Caki2 (cell line): ENCODE data around the gene ROCK2. TPM values are rescaled to one million over a fixed set of nuclear protein-coding genes. Genes with fewer than 3 reads are reported as not detected.

ENCODE experiments used
- DNase-seq: peaks from one replicate; pipeline ENCODE4 v3.0.0-alpha.2; 2015; ENCODE audit warnings: low read depth
- in situ Hi-C: cut with HindIII; loops from 2 replicates; pipeline ENCODE4 v1.10.0; 2016; ENCODE audit warnings: low sequenced_read_pairs, low pct_unique_long_range_greater_than_20kb, mixed read lengths
- total RNA-seq: library from RNA; depleted of rRNA; stranded (reverse); fragments of >200 nt; shearing (Covaris generic); gene quantifications from 2 replicates; pipeline ENCODE4 v1.2.3, GENCODE V29; 2014; ENCODE audit warnings: low replicate concordance; rRNA removed

Gene ROCK2
- 7.3 and 8.3 TPM in 2 replicates for total RNA-seq

GRCh38 chr2:11344342-11344955 lies at the start of gene ROCK2:
TSS of gene ROCK2 (minus strand) at chr2:11344636. CDS start at chr2:11344136, 500 bp downstream.
- in situ Hi-C loops = no loop called here
- DNase-seq = peak; percentile 74

DNA sequence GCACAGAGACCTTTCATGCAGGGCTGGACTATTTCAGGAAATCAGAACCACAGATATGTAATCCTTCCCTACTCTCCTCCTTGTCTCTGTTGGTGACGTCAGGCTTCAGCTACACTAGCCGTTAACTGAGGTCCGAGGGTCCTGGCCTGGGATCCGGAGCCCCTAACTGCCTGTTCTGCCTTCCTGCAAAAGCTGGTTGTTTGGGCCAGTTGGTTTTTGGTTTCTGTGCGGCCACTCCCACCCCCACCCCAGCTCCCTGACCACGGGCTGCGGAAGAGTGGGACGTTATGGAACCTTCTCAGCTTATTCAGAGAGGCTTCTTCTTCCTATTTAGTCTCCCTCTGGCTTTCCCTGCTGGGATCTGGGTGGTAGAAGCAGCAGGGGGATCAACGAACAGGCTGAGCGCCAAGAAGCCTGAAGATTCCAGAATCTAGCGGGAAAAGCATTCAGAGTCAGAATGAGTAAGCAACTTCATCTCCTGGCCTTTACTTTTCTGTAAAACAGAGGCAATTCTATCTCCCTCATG lies 49.3 kb upstream of the ROCK2 start:
- no peak for DNase-seq
- in situ Hi-C loops = no loop called here

DNA sequence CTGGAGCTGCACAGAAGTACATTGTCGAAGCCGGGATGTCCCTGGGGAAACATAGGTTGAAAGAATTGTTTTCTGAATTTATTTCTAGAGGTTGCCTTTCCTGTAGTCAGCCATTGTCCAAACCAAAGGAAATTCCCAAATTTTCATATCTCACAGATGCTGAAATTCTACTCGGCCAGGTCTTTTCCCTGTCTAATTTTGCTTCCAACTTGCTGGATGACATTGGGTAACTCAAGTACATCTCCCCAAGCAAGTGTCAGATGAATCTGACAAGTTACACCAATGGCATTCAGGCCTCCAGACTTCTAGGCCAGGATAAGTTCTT lies 47.5 kb upstream of the ROCK2 start:
- in situ Hi-C loops = no loop called here
- no peak for DNase-seq

DNA sequence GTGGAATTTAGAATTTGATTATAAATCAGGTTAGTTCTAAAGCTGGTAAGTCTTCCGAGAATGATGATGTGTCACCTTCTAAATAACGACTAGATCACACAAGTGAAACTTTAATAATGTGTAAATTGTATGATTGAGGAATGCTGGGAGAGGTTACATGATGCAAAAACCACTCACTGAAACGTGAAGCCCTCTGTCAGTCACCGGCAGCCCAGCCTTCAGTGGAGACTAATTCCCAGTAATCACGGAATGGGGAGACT lies 45.9 kb upstream of the ROCK2 start:
- no peak for DNase-seq
- in situ Hi-C loops = no loop called here

DNA sequence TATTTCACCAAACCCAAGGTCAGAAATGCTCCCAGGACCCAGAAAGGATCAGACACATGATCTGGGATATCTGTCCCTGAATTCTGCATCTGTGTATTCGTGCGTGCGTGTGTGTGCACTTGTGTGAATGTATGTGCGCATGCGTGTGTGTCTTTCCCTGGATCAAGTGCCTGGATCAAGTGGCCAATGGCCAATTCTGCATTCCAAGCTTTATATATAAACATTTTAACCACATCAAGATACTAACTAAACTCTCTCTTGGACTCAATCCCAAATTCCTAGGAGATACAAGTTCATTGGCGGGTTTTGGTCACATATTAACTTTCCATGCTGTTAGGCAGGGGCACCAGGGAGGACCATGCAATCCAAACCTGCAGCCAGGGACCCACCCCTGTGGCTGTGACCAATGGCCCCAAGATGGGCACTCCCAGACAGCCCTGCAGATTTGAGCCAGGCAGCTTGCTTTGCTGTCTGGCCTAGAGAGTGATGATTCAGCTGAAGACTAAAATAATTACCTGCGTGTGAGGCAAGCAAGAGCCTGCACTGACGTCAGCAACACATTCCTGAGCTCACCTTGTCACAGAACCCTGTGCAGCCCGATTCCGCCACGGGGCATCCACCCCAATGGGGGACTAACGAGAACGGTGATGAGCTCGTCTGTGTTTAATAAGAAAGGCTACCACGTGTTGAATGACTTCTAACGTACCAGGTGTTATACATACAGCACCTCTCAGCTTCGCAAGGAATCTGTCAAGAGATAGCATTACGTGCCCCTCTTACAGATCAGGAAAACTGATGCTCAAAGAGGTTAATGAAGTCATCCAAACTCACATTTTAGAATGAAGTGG lies 45.3 kb upstream of the ROCK2 start:
- DNase-seq = peak; percentile 100

DNA sequence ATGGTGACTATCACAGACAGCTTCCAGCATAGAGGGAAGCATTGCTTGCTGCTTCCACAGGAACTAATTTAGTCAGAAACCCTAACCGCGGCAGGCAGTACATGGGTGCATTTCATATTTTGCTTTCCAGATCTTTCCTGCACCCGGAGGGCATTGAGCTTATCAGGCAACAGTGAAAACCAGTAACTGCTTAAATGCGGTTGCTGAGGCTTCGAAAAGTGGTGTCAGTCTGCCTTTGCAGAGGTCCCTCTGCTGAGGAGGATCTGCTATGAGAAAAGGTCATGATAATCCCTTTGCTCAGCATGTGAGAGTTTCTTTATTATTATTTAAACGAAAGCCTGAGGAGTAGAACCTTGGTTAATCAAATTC lies 44.6 kb upstream of the ROCK2 start:
- in situ Hi-C loops = no loop called here
- DNase-seq = no peak

More for the DNA sequence above, 45.3 kb upstream of the ROCK2 start:
- in situ Hi-C loops = no loop called here

GRCh38 chr2:11388262-11389051 lies 44.0 kb upstream of the ROCK2 start:
- DNase-seq = no peak
- in situ Hi-C loops = no loop called here

DNA sequence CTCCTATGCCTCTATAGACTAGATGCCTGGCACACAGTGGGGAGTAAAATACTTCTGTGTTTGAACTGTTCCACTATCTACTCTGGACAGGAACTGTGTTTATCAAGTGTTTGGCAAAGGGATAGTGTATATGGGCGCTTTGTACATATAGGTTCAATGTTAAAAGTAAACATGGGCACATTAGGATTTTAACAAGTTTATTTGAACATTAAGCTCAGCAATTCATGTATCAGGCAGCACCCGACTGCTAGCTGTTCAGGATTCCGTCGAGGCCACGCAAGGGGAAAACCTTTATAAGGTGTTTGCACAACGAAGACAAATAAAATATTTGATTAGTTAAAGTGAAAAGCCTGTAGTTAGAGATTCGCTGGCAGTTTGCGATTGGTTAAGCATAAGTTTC lies 43.4 kb upstream of the ROCK2 start:
- no peak for DNase-seq
- in situ Hi-C loops = no loop called here

GRCh38 chr2:11387100-11387390 lies 42.6 kb upstream of the ROCK2 start:
- in situ Hi-C loops = no loop called here
- no peak for DNase-seq

GRCh38 chr2:11385847-11386246 lies 41.4 kb upstream of the ROCK2 start:
- no peak for DNase-seq
- in situ Hi-C loops = no loop called here

GRCh38 chr2:11385216-11385615 lies 40.8 kb upstream of the ROCK2 start:
- no peak for DNase-seq
- in situ Hi-C loops = no loop called here

DNA sequence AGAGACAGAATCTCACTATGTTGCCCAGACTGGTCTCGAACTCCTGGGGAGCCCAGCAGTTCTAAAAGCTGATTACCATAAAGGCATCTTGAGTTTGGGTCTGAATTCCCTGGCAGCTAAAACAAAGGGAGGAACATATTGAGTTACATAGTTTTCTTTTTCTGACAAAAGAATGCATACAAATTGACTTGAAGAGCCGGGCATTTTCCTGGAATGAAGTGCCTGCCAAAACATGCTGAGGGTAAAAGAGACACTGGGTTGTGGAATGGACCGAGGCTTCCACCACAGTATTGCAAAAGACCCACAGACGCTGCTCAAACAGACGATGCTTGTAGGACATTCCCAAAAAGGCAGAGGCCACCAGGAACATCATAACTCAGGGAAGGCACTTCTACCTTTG lies 35.1 kb upstream of the ROCK2 start:
- DNase-seq = no peak
- in situ Hi-C loops = no loop called here

- no peak for DNase-seq
- in situ Hi-C loops = no loop called here
Measured at GRCh38 chr2:11377928-11378545, 33.6 kb upstream of the ROCK2 start.

DNA sequence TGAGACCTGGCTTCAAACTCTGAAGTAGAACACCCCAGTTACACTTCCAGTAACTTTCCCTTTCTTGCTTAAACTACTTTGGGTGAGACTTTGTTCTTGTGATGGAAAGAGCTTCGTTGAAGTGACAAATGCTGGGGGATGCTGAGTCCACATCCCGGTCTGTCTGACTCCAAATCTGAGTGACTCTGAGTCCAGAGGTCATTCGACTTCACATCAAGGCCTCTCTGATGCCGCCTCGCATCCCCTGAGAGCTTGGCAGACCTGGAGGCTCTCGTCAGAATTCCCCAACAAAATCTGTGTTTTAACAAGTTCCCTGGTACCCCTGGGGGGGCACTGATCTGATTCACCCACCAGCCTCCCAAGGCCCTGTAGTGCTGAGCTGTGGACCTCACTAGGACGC lies 31.6 kb upstream of the ROCK2 start:
- in situ Hi-C loops = no loop called here
- no peak for DNase-seq

DNA sequence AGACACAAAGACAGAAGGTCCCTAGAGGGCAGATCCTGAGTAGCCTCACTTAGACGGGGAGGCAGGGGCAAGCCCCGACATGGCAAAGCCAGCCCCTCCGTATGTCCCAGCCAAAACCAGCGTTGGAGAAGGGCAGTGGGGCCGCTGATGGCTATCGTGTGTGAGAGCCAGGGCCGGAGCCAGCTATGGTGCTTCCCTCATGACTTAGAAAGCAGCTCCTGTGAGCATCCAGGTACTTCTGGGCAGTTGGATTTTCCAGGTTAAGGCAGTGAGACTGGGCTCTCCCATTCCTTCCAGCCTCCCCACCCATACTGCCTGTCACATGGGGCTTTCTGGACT lies 31.2 kb upstream of the ROCK2 start:
- DNase-seq = no peak
- in situ Hi-C loops = no loop called here

GRCh38 chr2:11375025-11375688 lies 30.7 kb upstream of the ROCK2 start:
- in situ Hi-C loops = no loop called here
- no peak for DNase-seq

GRCh38 chr2:11373096-11373495 lies 28.7 kb upstream of the ROCK2 start:
- no peak for DNase-seq
- in situ Hi-C loops = no loop called here

DNA sequence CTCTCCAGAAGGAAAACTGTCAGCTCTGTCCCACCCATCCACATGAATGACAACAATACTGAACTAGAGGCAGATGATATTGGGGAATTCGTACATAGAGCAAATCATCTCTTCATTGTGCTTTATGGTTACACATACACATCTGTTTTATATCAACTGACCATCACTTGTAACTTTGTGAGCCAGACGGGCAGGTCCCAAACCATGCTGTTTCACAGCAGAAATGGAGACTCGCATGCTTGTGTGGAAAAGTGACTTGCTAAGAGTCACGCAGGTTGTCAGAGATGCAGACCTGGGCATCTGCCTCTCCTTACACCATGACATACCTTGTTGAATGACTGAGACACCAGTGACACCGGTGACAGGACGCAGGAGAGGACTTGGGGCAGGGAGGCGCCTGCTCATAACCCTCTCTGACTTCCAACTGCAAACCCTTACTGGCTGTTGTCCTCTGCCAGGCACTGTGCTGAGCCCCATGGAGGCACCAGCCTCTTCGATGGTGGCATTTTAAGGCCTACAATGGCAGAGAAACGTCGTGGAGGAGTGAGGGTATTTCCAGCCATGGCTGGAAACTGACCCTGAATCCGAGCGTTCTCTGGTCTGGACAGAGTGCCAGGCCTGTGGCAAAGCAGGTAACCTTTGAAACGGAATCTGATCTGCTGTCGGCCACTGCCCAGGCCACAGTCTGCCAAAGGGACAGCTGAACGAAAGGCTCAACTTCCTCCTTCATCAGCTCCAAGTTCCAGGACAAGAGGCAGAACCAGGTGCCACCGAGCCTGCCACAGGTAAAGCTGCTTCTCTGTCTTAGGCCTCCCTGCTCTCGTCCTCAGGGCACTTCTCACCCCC lies 26.9 kb upstream of the ROCK2 start:
- in situ Hi-C loops = no loop called here
- DNase-seq = no peak
